Mammary epithelial cell (primary cell): ENCODE results near the gene OPALIN.

ENCODE experiments used
- CTCF ChIP-seq, 2 donors: IDR thresholded peaks in 1 of 2; conservative IDR thresholded peaks in 1 of 2; 2 replicates each; pipeline ENCODE4 v1.5.1; 2011 to 2012; ENCODE audit warnings: inconsistent platforms in 2 of 2, low read length in 2 of 2, mild to moderate bottlenecking in 2 of 2, control low read depth in 1 of 2, low read depth in 1 of 2; ENCODE audit not compliant: insufficient read depth in 1 of 2; ENCODE audit errors: extremely low read depth in 1 of 2
- EZH2 ChIP-seq: IDR thresholded peaks from 2 replicates; pipeline ENCODE4 v1.6.1; 2012; ENCODE audit warnings: low read length, inconsistent platforms, borderline replicate concordance

GRCh38 chr10:96376483-96376882 is 17.7 kb upstream of the OPALIN start:
- no peak for TF ChIP-seq EZH2
- TF ChIP-seq CTCF (conservative IDR thresholded peaks at IDR 0.05 in 1 of 2, IDR thresholded peaks at IDR 0.05 in 1 of 2; ENCODE audit: extremely low read depth in 1 of 2, insufficient read depth in 1 of 2, low read depth in 1 of 2, low read length in 2 of 2) = no peak
